HK-2 (cell line): ENCODE data around the gene THBS2.
A peak's percentile ranks its signal among the peaks of the same experiment; 100 is the strongest.
"Not testable (repeated sequence)": the region's sequence is repeated elsewhere in the genome, so short reads cannot be mapped to it uniquely, and the experiment has no call there.

ENCODE experiments used
- DNase-seq: peaks from one replicate; pipeline ENCODE4 v3.0.0-alpha.2; 2018; ENCODE audit not compliant: unreplicated experiment

Gene THBS2

DNA sequence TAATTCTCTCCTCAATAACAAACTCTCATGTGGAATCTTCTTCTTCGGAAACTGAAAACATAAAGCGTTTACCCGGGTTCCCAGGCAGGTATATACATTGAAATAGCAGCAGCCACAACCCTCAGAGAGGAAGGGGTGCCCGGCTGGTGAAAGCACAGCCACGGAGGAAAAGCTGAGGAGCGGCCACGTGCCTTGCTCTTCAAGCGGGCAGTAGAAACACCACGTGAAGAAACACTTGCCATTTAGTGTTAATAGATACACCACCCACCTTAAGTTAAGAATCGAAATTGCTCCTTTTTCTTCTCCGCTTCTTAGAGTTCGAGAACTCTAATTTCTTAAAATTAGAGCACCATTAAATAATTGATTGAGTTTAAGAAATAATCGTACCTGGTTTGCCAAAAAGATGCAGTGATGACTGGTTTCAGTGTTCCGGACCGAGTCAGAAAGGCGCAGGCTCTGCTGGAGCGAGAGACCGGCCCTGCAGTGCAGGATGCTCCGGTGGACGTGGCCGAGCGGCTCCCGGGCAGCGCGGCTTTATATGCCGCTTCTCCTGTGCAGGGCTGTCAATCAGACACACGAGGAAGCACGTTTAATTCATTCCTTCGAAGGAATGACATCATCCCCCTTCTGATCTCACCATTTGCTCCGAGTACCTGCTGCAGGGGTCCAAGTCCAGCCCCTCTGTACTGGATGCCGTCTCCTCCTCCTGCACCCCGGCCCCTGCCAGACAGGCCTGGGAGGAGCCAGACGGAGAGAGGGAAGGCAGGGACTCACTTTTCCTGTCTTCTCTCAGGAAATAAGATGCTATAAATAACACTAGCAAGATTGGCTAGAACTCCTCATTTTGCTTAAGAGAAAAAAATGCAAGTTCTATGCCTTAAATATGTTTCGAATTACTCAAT, at the start of gene THBS2:
Gene THBS2 (minus strand): TSS at position 510 of the 902 bp plus-strand sequence. CDS start 3,062 bp downstream, outside the sequence.
- peak; percentile 27 for DNase-seq

DNA sequence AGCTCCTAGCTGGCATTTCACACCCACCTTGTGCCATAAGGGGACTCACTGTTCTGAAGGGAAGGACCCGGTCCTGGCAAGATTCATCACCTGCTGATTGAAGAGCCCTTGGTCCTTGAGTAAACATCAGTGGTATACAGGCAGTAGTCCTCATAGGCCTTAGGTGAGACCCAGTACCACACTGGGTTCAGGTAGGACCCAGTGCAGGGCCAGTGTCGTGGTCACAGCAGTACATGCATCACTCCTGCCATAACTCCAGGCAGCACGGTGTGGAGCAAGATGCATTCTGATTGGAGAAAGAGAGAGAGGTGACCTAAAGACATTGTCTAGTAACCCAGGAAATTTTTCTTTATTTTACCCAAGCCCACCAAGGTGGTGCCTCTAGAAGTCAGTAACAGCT, 49.1 kb upstream of the THBS2 start:
- DNase-seq: no peak

DNA sequence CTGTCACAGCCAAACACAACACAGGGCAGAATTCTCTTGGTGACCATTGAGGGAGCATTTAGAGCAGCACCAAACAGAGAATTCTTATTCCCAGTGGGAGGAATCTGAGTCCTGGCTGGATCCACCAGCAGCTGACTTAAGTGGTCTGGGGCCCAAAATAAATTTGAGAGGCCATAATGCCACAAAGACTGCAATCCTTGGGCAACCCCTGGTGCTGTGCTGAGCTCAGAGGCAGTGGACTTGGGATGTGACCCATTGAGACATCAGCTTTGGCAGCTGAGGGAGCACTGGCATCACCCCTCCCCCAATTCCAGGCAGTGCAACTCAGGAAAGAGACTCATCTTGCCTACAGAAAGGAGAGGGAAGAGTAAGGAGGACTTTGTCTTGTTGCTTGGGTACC, 48.6 kb upstream of the THBS2 start:
- no peak for DNase-seq

DNA sequence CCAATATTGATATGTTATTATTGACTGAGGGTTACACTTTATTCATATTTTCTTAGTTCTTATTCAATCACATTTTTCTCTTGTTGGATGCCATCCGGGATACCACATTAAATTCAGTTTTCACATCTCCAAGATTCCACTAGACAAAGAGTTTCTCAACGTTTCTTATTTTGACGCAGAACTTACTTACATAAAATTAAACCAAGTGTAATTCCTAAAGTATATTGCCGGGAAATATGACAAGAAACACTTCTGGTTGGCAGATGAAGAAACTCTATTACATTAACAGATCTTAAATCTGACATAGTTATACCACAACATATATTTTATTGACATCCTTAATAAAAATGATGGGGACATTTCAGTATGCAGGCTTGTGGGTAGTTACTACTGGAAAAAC, 47.3 kb upstream of the THBS2 start:
- no peak for DNase-seq

DNA sequence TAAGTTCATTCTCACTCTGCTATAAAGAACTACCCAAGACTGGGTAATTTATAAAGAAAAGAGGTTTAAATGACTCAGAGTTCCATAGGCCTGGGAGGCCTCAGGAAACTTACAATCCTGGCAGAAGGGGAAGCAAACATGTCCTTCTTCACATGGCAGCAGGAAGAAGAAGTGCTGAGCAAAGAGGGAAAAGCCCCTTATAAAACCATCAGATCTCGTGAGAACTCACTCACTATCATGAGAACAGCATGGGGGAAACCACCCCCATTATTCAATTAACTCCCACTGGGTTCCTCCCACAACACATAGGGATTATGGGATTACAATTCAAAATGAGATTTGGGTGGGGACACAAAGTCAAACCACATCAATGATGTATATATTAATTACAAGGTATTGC, 45.0 kb upstream of the THBS2 start:
- DNase-seq: not testable (repeated sequence)

DNA sequence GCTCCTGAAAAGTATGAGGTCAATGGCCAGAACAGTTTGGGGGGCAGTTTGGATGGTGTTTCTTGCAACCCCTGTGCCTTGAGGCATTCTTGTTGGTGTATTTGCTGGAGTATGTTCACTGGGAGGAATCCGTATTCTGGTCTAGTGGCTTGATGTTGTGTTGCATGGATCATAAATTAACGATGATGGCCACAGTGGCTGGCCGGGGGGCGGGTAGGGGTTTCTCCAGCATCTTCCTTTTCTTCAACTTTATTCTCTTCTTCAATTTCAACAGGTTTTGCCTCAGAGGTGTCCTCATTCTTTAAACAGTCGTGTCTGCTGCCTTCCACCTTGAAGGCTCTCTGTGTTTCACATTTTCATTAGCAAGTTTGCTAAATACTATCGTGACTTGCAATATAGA, 43.0 kb upstream of the THBS2 start:
- no peak for DNase-seq

DNA sequence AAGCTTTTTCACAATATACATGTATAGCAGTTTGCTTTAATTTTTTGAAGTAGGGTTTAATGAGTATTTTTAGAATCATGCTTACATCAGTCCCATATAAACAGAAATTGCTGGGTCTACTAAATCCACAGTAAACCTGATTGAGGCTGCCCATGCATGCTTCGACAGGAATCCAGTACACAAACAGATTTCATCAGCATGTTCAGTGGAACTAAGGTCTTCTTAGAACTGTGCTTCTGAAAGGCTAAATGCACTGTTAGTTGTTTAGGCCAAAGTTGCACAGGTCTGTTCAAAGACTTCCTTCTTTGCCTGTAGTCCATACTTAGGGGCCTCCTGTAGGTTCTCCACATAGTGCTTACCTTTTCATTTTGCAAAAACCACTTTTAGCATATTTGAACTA, 42.5 kb upstream of the THBS2 start:
- DNase-seq: no peak

DNA sequence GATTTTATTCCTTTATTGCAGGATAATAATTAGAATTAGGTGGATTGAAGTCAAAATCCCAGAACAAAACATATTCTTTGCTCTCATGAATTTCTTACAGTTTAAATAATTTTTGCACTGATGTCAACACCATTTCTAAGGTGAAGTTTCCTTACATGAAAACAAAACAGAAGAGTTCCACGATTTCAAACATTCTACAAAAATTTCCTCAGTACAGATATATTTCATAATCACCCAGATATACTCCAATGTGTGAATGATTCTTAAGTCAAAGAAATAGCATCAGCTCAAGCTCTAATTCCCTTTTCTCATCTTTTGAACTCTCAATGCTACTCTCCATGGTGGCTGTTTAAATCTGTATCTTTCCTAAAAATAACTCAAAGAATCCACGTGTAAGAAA, 39.5 kb upstream of the THBS2 start:
- no peak for DNase-seq

DNA sequence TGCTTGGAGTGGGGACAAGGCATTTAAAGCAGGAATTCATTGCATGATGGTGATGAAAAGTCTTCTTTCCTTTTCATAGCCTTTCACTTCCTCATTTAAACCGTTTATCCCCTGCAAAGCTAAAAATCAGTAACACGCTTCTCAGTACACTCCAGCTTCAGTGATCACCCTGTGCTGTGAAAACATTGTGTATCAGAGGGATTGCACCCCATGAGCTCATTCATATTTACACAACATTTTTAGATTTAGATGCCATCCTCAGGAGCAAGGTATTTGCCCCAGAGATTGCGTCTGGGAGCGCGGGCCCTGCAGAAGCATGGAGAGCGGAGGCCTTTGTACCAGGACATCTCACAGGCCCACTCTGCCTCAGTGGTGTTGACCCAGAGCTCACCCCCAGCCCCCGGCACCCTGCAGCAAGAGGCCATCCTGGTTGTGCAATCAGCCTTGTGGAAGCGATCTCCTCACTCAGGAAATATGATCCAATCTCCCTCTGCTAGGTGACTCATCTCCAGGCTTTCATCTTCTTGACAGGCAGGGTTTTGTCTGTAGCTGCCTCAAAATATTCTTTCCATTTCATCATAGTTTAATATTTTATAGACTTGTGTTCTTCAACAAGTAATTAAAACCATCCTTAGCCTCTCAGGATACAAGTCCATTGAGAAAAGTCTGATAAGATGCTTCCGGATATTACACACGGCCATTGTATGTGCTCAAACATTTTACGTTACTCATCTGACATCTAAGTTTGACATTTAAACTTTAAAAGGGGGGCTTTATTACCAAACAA, 38.9 kb upstream of the THBS2 start:
- DNase-seq: peak; percentile 62

DNA sequence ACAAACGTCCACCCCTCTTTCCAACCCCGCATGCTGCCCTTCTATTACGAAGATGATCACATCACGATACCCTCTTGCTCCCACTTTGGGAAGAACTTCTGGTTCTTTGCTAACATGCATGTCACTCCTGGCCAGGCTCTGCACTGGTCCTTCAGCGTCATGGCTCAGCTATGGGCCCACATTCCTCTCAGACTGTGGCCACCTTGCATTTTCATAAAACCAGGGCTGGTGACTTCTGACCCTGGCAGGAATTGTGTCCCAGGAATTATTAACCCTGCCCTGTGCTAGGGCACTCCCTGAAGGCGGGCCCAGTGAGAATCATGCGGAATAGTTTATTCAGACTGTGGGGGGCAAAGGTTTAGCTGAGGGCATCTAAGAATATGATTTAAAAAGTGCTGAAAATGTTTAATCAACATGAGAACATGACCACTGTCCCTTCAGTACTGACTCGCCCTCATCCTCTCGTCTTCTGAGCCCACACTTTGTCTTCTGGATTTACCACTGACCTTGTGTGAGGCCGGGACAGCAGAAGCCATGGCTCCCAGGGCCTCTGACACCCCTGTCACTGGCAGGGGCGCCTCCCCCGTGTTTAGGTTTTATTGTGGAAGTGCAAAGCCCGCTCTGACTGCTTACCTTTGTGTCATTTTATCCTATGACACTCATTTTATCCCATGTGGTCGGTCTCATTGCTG, 38.1 kb upstream of the THBS2 start:
- peak; percentile 45 for DNase-seq

DNA sequence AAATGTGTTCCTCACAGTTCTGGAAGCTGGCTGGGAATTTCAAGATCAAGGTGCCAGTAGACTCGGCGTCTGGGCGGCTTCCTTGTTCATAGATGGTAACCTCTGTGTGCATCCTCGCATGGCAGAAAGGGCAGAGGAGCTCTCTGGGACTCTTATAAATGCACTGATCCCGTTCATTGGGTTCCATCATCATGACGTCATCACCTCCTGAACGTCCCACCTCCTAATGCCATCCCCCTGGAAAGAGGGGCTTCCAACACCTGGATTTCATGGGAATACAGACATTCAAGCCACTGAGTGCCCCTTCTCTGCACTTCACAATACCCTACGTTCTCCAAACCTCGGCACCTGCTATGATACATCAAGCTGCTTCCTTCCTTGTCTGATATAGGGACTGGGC, 37.5 kb upstream of the THBS2 start:
- no peak for DNase-seq

DNA sequence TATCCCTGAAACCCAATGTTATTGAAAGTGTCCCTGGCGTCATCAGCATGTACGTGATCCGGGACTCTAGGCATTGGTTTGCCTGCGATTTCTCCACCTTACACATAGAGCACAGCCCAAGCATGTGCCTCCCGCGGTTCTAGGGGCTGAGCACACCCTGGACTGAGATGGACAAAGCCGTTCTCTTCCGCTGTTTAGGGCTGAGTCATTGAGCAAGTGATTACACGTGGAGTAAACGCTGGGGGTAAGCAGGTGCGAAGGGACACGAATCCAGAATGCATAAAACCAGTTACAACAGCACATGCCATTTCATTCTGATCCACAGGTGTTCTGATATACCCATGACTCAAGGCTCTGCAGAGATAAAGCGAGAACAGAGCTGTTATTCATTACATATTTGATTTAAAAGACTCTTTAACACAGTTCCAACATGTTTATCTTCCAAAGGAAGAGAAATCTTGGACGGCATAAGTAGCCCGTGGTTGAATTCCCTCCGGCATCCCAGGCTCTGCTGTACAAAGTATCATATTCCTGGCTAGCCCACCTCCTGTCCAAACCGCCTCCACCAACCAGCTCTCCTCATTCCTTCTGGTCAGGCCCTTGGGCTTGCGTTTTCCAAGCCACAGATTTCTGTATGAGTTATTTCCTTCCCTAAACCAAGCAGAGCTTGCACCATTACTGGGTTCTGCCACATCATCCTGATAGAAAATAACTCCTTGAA, 36.1 kb upstream of the THBS2 start:
- no peak for DNase-seq

DNA sequence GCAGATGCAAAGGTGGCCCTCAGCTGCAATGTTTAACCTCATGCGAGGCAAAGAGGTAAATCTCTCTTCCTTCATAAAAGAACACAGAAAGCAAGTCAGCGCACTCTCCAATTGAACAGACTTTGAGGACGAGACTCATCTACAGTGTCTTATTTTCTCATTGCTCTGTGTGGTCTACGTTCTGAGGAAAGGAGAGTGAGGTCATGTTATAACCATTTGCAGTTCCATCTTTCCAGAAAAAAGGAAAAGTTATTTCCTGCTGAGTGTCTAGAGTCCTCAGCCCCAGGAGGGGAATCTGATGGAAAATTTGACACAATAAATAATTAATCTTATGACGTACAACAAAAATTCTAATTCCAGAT, 35.6 kb upstream of the THBS2 start:
- no peak for DNase-seq

DNA sequence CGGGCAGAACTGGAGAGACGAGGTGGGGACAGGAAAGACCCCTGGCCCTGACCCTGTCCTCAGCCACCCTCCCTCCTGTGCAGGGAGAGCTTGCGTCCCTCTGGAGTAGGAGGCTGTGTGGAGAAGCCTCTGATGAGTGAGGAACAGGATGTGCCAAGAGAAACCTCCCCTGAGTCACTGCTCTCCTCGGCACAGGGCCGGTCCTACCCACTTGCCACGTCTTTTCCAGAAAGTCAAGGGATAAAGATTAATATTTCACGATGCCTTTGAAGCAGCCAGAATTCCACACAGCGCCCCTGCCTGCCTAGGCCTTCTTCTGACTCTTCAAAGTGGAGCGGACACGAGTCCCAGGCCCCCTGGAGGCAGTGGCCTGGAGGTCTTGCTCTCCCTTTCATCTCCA, 34.9 kb upstream of the THBS2 start:
- DNase-seq: no peak

DNA sequence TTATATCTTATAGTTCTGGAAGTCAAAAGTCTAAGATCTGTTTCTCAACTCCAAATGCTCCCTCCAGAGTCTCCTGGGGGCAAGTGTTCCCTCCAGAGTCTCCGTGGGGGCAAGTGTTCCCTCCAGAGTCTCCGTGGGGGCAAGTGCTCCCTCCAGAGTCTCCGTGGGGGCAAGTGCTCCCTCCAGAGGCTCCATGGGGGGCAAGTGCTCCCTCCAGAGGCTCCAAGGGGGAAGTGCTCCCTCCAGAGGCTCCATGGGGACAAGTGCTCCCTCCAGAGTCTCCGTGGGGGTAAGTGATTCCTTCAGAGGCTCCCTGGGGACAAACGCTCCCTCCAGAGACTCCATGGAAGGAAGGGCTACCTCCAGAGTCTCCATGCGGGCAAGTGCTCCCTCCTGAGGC, 34.0 kb upstream of the THBS2 start:
- DNase-seq: no peak

DNA sequence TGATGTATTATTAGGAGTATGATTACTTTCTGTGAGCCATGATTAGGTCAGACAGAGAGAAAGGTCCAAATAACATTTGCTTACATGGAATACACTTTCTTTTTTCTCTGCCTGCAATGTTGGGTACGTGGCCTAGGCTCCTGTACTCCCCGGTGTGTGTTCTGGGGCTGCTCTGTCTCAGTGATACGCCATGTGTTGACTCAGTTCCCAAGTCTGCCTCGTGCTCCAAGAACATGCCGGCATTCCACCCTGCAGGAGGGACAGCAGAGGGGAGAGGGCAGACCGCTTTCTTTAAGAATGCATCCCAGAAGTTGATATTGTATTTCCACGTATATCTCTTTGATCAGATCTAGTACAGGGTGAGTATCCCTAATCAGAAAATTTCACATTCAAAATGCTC, 33.3 kb upstream of the THBS2 start:
- no peak for DNase-seq

DNA sequence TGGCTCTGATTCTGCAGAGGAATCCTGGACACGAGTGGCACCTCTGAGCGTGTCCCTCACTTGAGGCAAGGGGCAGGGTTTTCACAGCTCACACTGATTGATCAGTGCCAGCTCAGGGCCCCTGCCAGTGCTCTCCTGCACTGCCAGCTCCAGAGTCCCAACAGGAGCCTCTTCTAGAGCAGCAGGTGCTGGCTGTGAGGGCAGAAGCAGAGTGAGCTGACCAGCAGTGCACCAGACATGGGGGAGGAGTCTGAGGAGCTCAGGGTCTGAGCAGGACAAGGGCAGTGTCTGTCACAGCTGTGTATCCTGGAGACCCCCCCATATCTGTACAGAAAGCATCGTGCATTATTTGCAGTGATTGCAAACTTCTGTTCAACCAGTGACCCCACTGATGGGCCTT, 31.5 kb upstream of the THBS2 start:
- no peak for DNase-seq

DNA sequence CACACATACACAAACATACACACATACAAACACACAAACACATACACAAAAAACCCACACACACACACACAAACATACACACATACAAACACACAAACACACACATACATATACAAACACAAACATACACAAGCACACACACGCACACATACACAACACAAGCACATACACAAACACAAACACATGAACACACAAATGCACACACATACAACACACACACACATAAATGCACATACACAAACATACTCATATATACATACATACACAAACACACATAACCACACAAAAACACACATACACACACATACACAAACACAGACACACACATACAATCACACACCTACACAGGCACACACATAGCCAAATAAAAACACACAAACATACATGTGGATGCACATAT, 30.3 kb upstream of the THBS2 start:
- DNase-seq: no peak

DNA sequence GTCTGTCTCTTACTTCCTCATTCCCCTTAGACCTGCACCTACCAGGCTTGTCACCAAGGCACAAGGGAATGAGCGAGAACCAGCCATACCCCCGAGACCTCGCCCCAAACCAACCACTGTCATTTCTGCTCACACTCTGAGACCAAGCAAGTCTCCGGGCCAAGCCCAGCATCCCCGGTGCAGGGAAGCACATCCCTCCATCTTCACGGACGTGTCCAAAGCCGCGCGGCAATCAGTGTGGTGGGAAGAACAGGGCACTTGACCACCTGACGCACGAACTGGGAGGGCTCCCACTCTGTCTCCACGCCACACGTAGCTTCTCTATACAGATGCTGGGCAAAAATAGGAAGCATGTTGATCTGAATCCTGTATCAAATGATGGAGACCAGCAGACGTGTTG, 28.4 kb upstream of the THBS2 start:
- no peak for DNase-seq

DNA sequence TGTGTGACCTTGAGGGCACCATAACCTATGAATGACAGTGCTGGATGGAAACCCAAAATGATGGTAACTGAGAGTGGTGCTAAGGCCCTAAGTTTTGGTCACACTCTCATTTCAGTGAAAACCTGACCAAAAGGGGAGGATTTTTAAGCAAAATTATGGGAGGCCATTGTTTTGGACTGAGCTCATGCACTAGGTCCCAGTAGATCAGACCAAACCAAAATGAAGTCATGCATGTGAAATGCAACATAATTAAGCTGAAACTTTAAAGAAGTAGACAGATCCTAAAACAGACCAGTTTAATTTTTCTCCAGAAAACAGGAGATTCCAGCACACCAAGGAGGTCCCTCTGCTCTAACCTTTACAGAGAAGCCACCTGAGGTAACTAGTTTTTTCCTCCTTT, 24.0 kb upstream of the THBS2 start:
- DNase-seq: no peak

DNA sequence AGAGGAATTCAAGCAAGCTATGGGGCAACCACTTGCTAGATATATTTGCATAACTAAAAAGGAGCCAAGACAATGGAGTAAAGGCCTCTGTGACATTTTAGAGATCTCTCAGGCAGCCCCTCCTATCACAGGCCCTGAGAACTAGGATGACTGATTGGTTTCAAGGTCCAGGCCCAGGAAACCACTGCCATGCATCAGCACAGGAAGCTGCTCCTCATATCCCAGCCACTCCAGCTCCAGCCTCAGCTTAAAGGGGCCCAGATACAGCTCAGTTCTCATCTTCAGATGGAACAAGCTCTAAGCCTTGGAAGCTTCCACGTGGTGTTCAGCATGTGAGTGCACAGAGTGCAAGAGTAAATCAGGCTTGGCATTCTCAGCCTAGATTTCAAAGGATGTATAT, 21.1 kb upstream of the THBS2 start:
- DNase-seq: no peak

DNA sequence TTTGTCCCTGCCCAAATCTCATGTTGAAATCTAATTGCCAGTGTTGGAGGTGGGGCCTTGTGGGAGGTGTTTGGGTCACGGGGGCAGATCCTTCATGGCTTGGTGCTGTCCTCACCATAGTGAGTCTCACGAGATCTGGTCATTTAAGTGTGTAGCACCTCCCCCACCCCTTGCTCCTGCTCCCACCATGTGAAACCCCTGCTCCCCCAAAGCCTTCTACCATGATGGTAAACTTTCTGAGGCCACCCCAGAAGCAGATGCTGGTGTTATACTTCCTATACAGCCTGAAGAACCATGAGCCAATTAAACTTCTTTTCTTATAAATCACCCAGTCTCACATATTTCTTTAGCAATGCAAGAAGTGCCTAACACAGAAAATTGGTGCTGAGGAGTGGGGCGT, 19.9 kb upstream of the THBS2 start:
- DNase-seq: no peak
